Nephron (organoid): ENCODE data around the gene SEMA5A.
A peak's percentile ranks its signal among the peaks of the same experiment; 100 is the strongest.

Source experiments
- H3K27ac Mint-ChIP-seq, 3 experiments: 2 replicates each; pipeline ENCODE4 v1.8.0; 2020; ENCODE audit warnings: mixed read lengths in 3 of 3, mild to moderate bottlenecking in 2 of 3, moderate library complexity in 1 of 3
- H3K27me3 Mint-ChIP-seq: 2 replicates; pipeline ENCODE4 v1.8.0; 2021; ENCODE audit warnings: low read depth, mild to moderate bottlenecking, moderate library complexity, mixed read lengths
- H3K36me3 Mint-ChIP-seq: 2 replicates; pipeline ENCODE4 v1.8.0; 2020; ENCODE audit warnings: low read depth, mixed read lengths
- H3K4me1 Mint-ChIP-seq: 2 replicates; pipeline ENCODE4 v1.8.0; 2020; ENCODE audit warnings: mixed read lengths
- H3K4me3 Mint-ChIP-seq, 3 experiments: 2 replicates each; pipeline ENCODE4 v1.8.0; 2020; ENCODE audit warnings: mild to moderate bottlenecking in 3 of 3, mixed read lengths in 3 of 3, moderate library complexity in 2 of 3
- H3K9me3 Mint-ChIP-seq: 2 replicates; pipeline ENCODE4 v1.8.0; 2020; ENCODE audit warnings: mixed read lengths
- TF ChIP-seq, protein P1 (sequence below), 3 experiments: fragments of 200-600 bp; sonication (generic); IDR thresholded peaks; one replicate each; pipeline ENCODE4 v1.5.0; 2021; ENCODE audit warnings: antibody characterized with exemption in 3 of 3; ENCODE audit not compliant: unreplicated experiment in 3 of 3

SEMA5A gene

DNA sequence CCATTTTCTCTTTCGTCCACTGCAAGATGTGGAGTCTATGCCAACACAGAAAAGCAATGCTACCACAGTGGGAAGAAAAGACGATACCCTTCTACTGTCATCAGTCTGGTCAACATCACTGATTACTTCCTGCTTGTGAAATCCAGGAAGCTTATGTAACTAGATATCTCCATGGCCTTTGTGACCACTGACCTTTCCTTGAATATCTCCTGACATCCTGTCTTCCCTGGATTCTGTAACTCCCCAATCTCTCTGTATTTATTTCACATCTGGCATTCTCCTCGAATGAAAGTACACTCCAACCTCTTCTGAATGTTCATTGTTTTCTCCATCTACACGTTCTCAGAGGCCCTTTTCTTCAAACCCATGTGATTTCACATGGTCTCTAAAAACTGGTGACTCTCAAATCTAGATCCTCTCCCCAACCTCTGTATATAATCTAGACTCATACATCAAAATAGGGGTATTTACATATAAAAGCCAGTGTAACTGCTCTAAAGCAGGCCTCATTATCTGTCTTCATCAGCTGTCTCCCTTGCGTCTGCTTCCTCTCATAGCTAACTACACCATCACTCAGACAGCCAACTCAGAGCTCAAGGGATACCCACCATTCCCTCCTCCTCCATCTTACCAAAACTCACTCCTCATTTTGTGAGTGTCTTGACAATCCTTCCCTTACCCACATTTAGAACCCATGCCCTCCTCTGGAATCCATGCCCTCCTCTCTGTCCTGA is 156.8 kb downstream of the SEMA5A start:
- no peak overlapping the region for H3K4me3 Mint-ChIP-seq
- peaks cover 33% of the 10 kb centered on the region for H3K4me1 Mint-ChIP-seq
- no peaks in the 10 kb centered on the region for H3K36me3 Mint-ChIP-seq
- no peaks in the 10 kb centered on the region for H3K9me3 Mint-ChIP-seq
- TF ChIP-seq, protein P1, sequence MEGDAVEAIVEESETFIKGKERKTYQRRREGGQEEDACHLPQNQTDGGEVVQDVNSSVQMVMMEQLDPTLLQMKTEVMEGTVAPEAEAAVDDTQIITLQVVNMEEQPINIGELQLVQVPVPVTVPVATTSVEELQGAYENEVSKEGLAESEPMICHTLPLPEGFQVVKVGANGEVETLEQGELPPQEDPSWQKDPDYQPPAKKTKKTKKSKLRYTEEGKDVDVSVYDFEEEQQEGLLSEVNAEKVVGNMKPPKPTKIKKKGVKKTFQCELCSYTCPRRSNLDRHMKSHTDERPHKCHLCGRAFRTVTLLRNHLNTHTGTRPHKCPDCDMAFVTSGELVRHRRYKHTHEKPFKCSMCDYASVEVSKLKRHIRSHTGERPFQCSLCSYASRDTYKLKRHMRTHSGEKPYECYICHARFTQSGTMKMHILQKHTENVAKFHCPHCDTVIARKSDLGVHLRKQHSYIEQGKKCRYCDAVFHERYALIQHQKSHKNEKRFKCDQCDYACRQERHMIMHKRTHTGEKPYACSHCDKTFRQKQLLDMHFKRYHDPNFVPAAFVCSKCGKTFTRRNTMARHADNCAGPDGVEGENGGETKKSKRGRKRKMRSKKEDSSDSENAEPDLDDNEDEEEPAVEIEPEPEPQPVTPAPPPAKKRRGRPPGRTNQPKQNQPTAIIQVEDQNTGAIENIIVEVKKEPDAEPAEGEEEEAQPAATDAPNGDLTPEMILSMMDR (IDR thresholded peaks at IDR 0.05; ENCODE audit: unreplicated experiment in 3 of 3): no peak
- peaks cover 3% of the 10 kb centered on the region for H3K27me3 Mint-ChIP-seq
- peak overlapping the region; percentile 11 to 47 (median 19) for H3K27ac Mint-ChIP-seq

- H3K9me3 Mint-ChIP-seq: no peaks in the 10 kb centered on the region
- no peak overlapping the region for H3K4me3 Mint-ChIP-seq
- peak overlapping the region; percentile 32 to 75 (median 34) for H3K27ac Mint-ChIP-seq
- TF ChIP-seq, protein P1 (IDR thresholded peaks at IDR 0.05; ENCODE audit: unreplicated experiment in 3 of 3): peak in 2 of 3 experiments; percentile 15 to 17
- no peaks in the 10 kb centered on the region for H3K36me3 Mint-ChIP-seq
- H3K4me1 Mint-ChIP-seq: peaks cover 33% of the 10 kb centered on the region
- peaks cover 3% of the 10 kb centered on the region for H3K27me3 Mint-ChIP-seq
Measured at GRCh38 chr5:9387879-9388278, 158.0 kb downstream of the SEMA5A start.

DNA sequence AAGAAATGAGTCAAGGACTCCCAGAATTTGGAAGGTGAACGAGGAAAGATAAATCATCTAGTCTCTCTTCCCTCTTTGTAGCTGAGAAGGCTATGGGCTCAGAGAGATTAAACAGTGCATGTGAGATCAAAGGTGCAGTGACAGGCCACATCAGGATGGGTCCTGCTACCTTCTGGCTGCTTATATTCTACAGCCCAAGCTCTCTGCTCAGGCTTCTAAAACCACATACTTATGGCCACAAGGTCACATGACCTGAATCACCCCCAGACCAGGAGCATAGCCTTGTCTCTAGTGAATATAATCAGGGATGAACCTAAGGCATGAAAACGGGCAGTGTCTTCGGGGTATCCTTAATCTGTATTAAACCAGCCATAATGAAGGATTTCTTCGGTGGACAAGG is 158.9 kb downstream of the SEMA5A start:
- H3K4me3 Mint-ChIP-seq: no peak overlapping the region
- H3K4me1 Mint-ChIP-seq: peaks cover 33% of the 10 kb centered on the region
- H3K27ac Mint-ChIP-seq: peak overlapping the region in 2 of 3 experiments; percentile 34 to 36
- TF ChIP-seq, protein P1 (IDR thresholded peaks at IDR 0.05; ENCODE audit: unreplicated experiment in 3 of 3): no peak
- no peaks in the 10 kb centered on the region for H3K36me3 Mint-ChIP-seq
- H3K27me3 Mint-ChIP-seq: peaks cover 3% of the 10 kb centered on the region
- H3K9me3 Mint-ChIP-seq: no peaks in the 10 kb centered on the region

DNA sequence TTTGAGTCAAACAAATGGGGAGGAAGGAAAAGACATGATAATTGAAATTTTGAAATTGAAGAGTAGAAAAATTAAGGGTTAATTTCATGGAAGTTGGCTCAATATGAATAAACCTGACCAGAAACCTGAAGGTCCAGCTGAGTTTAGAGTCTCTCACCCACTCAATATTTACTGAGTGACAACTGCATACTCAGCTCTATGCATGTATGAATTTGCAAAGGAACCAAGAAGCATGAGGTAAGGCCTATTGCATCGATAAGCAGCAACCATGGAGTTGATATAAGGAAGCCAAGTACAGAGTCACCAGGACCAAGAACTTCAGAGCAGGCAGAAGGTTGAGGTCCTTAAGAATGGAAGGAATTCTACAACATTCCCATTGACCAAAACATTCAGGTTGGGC is 163.4 kb downstream of the SEMA5A start:
- TF ChIP-seq, protein P1 (IDR thresholded peaks at IDR 0.05; ENCODE audit: unreplicated experiment in 3 of 3): no peak
- Mint-ChIP-seq H3K27me3 (no peaks in the 10 kb centered on the region), H3K36me3 (peaks cover 14% of the 10 kb centered on the region), H3K4me3 (no peak overlapping the region), H3K4me1 (peaks cover 12% of the 10 kb centered on the region), H3K27ac (no peak overlapping the region), H3K9me3 (no peaks in the 10 kb centered on the region)

- H3K4me3 Mint-ChIP-seq: no peak overlapping the region
- H3K4me1 Mint-ChIP-seq: peaks cover 5% of the 10 kb centered on the region
- no peaks in the 10 kb centered on the region for H3K9me3 Mint-ChIP-seq
- H3K27ac Mint-ChIP-seq: peak overlapping the region in 1 of 3 experiments; percentile 19
- no peaks in the 10 kb centered on the region for H3K27me3 Mint-ChIP-seq
- peaks cover 23% of the 10 kb centered on the region for H3K36me3 Mint-ChIP-seq
- TF ChIP-seq, protein P1 (IDR thresholded peaks at IDR 0.05; ENCODE audit: unreplicated experiment in 3 of 3): no peak
Measured at GRCh38 chr5:9381464-9381863, 164.4 kb downstream of the SEMA5A start.

- H3K27ac Mint-ChIP-seq: no peak overlapping the region
- peaks cover 26% of the 10 kb centered on the region for H3K36me3 Mint-ChIP-seq
- H3K4me3 Mint-ChIP-seq: no peak overlapping the region
- H3K4me1 Mint-ChIP-seq: peaks cover 6% of the 10 kb centered on the region
- TF ChIP-seq, protein P1 (IDR thresholded peaks at IDR 0.05; ENCODE audit: unreplicated experiment in 3 of 3): no peak
- no peaks in the 10 kb centered on the region for H3K9me3 Mint-ChIP-seq
- H3K27me3 Mint-ChIP-seq: no peaks in the 10 kb centered on the region
Measured at GRCh38 chr5:9380109-9380508, 165.8 kb downstream of the SEMA5A start.
